ENCODE data around the gene PIK3AP1. TPM values are rescaled to one million over a fixed set of nuclear protein-coding genes. Genes with fewer than 3 reads are reported as not detected.

Gene PIK3AP1
- total RNA-seq, 1 experiment from 2014 or later = 7.1 TPM

DNA sequence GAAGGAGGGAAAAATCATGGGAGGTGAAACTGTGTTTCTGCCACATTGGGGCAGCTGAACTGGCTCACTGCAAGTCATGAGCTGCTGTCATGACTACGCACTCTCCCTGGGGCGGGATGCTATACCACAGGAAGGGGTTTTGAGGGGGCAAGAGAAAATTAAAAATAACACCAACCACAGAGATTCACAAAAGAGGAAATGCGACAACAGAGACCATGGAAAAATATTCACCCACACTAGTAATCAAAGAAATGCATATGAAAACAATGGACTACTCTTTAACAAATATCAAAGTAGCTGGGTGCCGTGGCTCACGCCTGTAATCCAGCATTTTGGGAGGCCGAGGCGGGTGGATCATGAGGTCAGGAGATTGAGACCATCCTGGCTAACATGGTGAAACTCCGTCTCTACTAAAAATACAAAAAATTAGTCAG lies 68.3 kb downstream of the PIK3AP1 start:
- CTCF ChIA-PET = no interaction called here
- Histone ChIP-seq H3K9me3 (ENCODE audit: control insufficient read depth in 1 of 2, insufficient read depth in 1 of 2, low read depth in 1 of 2, low read length in 2 of 2) (no peaks in the 10 kb centered on the region), H3K4me3 (replicated peaks in 1 of 2; ENCODE audit: low read depth in 1 of 2, low read length in 2 of 2) (no peak overlapping the region), H3K9me2 (ENCODE audit: insufficient read depth) (no peaks in the 10 kb centered on the region), H3K9ac (ENCODE audit: low read length) (no peak overlapping the region), H2AFZ (ENCODE audit: low read depth, low read length, poor library complexity, severe bottlenecking) (no peak overlapping the region), H3K36me3 (ENCODE audit: control insufficient read depth in 1 of 2, insufficient read depth in 2 of 2, low read length in 2 of 2) (no peaks in the 10 kb centered on the region), H3K79me2 (ENCODE audit: insufficient read depth, low read length) (no peaks in the 10 kb centered on the region), H3K27me3 (ENCODE audit: insufficient read depth, low read length) (no peaks in the 10 kb centered on the region), H4K20me1 (ENCODE audit: insufficient read depth) (no peaks in the 10 kb centered on the region), H3K4me1 (ENCODE audit: control insufficient read depth in 1 of 2, insufficient read depth in 2 of 2, low read length in 2 of 2) (peaks cover 0 to 2% of the 10 kb centered on the region in 2 experiments; a peak in 1 of 4 replicates), H3K4me2 (ENCODE audit: low read length) (no peak overlapping the region), H3K27ac (ENCODE audit: low read depth, low read length) (no peak overlapping the region)
- RAD21 ChIA-PET (ENCODE audit: low non-redundant PET in 1 of 2, low total read pairs in 2 of 2, uncharacterized antibody in 2 of 2, unreplicated experiment in 2 of 2) = no interaction called here
- ATAC-seq (no peak), DNase-seq (ENCODE audit: low read depth, low spot score) (no peak)
- POLR2A ChIA-PET = no interaction called here
- intact Hi-C loops (cut with micrococcal nuclease) = no loop called here
- BruUV-seq (replicated peaks) = no TSS peak
- TF ChIP-seq CBX3 (IDR thresholded peaks at IDR 0.05; ENCODE audit: low read depth) = no peak
- TF ChIP-seq, protein P1, sequence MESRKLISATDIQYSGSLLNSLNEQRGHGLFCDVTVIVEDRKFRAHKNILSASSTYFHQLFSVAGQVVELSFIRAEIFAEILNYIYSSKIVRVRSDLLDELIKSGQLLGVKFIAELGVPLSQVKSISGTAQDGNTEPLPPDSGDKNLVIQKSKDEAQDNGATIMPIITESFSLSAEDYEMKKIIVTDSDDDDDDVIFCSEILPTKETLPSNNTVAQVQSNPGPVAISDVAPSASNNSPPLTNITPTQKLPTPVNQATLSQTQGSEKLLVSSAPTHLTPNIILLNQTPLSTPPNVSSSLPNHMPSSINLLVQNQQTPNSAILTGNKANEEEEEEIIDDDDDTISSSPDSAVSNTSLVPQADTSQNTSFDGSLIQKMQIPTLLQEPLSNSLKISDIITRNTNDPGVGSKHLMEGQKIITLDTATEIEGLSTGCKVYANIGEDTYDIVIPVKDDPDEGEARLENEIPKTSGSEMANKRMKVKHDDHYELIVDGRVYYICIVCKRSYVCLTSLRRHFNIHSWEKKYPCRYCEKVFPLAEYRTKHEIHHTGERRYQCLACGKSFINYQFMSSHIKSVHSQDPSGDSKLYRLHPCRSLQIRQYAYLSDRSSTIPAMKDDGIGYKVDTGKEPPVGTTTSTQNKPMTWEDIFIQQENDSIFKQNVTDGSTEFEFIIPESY (IDR thresholded peaks at IDR 0.05; ENCODE audit: extremely low read depth, insufficient replicate concordance, low read length) = no peak

DNA sequence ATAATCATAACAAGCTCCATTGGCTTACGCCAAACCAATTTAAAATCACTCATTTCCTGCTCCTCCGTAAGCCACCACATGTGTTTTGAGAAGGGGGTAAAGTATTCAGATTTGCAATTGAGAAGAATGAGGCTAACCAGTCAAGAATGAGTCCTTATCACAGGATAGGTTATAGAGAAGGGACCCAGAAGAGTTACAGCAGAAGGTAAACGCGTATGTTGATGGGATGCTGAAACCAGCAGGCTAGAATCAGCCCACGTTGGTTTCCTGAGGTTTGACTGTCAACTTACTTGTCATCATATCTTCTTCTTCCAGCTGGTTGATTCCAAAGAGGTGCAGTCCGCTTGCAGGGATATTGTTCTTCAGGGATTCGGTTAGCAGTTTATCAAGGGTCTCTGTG lies 69.4 kb downstream of the PIK3AP1 start:
- TF ChIP-seq FOSL1 (IDR thresholded peaks at IDR 0.05; ENCODE audit: low read depth) = no peak
- TF ChIP-seq, protein P2, sequence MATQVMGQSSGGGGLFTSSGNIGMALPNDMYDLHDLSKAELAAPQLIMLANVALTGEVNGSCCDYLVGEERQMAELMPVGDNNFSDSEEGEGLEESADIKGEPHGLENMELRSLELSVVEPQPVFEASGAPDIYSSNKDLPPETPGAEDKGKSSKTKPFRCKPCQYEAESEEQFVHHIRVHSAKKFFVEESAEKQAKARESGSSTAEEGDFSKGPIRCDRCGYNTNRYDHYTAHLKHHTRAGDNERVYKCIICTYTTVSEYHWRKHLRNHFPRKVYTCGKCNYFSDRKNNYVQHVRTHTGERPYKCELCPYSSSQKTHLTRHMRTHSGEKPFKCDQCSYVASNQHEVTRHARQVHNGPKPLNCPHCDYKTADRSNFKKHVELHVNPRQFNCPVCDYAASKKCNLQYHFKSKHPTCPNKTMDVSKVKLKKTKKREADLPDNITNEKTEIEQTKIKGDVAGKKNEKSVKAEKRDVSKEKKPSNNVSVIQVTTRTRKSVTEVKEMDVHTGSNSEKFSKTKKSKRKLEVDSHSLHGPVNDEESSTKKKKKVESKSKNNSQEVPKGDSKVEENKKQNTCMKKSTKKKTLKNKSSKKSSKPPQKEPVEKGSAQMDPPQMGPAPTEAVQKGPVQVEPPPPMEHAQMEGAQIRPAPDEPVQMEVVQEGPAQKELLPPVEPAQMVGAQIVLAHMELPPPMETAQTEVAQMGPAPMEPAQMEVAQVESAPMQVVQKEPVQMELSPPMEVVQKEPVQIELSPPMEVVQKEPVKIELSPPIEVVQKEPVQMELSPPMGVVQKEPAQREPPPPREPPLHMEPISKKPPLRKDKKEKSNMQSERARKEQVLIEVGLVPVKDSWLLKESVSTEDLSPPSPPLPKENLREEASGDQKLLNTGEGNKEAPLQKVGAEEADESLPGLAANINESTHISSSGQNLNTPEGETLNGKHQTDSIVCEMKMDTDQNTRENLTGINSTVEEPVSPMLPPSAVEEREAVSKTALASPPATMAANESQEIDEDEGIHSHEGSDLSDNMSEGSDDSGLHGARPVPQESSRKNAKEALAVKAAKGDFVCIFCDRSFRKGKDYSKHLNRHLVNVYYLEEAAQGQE (IDR thresholded peaks at IDR 0.05; ENCODE audit: low read depth) = no peak
- CTCF ChIA-PET = interaction anchor here (1.0 to 1.1 kb wide), 2 partner anchors 8 to 374 kb away, joined by 3 read pairs; no protein-coding TSS in a partner anchor
- Histone ChIP-seq H3K27me3 (ENCODE audit: insufficient read depth, low read length) (no peaks in the 10 kb centered on the region), H3K79me2 (ENCODE audit: insufficient read depth, low read length) (no peaks in the 10 kb centered on the region), H3K4me1 (ENCODE audit: control insufficient read depth in 1 of 2, insufficient read depth in 2 of 2, low read length in 2 of 2) (peaks cover 0 to 11% of the 10 kb centered on the region in 2 experiments; a peak in 2 of 4 replicates), H3K27ac (ENCODE audit: low read depth, low read length) (no peak overlapping the region), H3K9ac (ENCODE audit: low read length) (no peak overlapping the region), H2AFZ (ENCODE audit: low read depth, low read length, poor library complexity, severe bottlenecking) (no peak overlapping the region), H4K20me1 (ENCODE audit: insufficient read depth) (no peaks in the 10 kb centered on the region), H3K9me2 (ENCODE audit: insufficient read depth) (no peaks in the 10 kb centered on the region), H3K9me3 (ENCODE audit: control insufficient read depth in 1 of 2, insufficient read depth in 1 of 2, low read depth in 1 of 2, low read length in 2 of 2) (no peaks in the 10 kb centered on the region), H3K4me3 (replicated peaks in 1 of 2; ENCODE audit: low read depth in 1 of 2, low read length in 2 of 2) (no peak overlapping the region), H3K4me2 (ENCODE audit: low read length) (no peak overlapping the region), H3K36me3 (ENCODE audit: control insufficient read depth in 1 of 2, insufficient read depth in 2 of 2, low read length in 2 of 2) (no peaks in the 10 kb centered on the region)
- RAD21 ChIA-PET (ENCODE audit: low non-redundant PET in 1 of 2, low total read pairs in 2 of 2, uncharacterized antibody in 2 of 2, unreplicated experiment in 2 of 2) = no interaction called here
- DNase-seq (ENCODE audit: low read depth, low spot score) = no peak
- intact Hi-C loops (cut with micrococcal nuclease) = no loop called here
- no peak for ATAC-seq
- POLR2A ChIA-PET = no interaction called here
- no TSS peak for BruUV-seq (replicated peaks)

All from HCT116 (cell line).